RPMI8226 (cell line): ENCODE data around the gene MIPEP.

ENCODE experiments used
- DNase-seq: peaks from one replicate; pipeline ENCODE4 v3.0.0-alpha.2; 2015

MIPEP gene

GRCh38 chr13:23701636-23702035 lies 187.6 kb downstream of the MIPEP start:
- DNase-seq: no peak

- DNase-seq: no peak
Measured at GRCh38 chr13:23701186-23701585, 188.0 kb downstream of the MIPEP start.

DNA sequence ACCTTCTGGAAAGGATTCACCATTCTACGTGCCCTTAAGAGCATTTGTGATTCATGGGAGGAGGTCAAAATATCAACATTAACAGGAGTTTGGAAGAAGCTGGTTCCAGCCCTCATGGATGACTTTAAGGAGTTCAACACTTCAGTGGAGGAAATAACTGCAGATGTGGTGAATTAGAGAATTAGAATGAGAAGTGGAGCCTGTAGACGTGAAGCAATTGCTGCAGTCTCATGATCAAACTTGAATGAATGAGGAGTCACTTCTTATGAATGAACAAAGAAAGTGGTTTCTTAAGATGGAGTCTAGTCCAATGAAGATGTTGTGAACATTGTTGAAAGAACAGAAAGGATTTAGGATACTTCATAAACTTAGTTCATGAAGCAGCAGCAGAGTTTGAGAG lies 189.9 kb downstream of the MIPEP start:
- no peak for DNase-seq

DNA sequence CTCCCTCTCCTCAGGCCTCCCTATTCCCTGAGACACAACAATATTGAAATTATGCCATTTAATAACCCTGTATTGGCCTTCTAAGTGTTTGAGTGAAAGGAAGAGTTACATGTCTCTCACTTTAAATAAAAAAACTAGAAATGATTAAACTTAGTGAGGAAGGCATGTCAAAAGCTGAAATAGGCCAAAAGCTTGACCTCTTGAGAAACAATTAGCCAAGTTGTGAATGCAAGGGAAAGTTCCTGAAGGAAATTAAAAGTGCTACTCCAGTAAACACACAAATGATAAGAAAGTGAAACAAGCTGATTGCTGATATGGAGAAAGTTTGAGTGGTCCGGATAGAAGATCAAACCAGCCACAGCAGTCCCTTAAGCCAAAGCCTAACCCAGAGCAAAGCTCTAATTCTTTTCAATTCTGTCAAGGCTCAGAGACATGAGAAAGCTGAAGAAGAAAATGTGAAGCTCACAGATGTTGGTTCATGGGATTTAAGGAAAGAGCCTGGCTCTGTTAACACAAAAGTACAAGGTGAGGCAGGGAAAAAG lies 191.4 kb downstream of the MIPEP start:
- no peak for DNase-seq

DNA sequence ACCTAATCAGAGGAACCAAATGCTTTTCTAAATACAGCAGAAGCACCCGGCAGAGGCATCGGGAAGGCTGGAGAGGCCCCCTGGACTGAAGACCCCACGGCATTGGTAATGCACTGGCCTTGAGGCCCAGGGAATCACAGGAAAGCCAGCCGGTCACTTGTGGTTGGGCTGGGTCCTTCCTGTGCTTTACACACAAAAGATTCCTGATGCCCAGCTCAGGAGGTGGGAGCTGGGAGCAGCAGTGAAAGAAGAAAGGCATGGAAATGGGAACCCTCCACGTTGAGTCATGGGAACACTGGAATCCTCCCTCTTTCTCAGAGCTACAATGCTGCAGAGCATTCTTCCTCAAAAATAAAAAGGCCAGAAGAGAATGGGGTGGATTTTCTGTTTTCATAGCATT lies 192.6 kb downstream of the MIPEP start:
- no peak for DNase-seq

GRCh38 chr13:23695711-23696464 lies 193.3 kb downstream of the MIPEP start:
- DNase-seq: peak; percentile 14

DNA sequence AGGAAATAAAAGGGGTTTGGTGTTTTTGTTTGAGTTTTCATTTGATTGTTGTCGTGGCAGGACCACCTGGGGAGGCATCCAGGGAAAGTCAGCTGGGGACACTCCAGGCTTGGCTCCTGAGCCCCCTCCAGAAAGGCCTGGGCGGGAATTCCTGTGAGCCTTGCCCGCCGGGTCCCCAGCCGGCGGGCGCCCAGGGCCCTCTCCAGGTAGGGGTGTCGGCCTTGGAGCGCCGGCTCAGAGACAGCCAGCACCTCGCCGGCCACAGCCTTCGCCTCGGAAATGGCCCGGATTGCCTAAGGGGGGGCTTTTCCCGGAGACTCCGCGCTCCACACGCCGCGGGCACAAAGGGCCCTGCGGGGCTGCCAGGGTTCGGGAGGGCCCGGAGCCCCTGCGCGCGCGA lies 194.0 kb downstream of the MIPEP start:
- DNase-seq: no peak

GRCh38 chr13:23692816-23693215 lies 196.4 kb downstream of the MIPEP start:
- DNase-seq: no peak

DNA sequence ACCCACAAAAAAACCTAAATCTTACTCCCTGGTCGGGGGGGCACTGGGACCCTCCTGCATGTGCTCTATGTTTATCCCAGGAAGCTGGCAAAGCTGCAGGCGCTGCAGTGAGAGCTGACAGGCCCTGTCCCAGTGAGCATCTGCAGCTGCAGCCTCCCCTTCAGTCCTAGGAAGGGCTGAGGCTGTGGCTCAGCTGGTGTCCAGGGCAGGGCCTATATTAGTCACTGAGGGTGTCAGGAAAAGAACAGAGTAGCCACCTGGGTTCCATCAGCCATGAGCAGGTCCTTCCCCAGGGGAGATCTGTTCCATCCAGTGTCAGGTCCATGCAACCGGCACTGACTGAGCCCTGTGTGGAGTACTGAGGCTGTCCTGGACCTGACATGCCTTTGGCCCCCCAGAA lies 198.5 kb downstream of the MIPEP start:
- no peak for DNase-seq

DNA sequence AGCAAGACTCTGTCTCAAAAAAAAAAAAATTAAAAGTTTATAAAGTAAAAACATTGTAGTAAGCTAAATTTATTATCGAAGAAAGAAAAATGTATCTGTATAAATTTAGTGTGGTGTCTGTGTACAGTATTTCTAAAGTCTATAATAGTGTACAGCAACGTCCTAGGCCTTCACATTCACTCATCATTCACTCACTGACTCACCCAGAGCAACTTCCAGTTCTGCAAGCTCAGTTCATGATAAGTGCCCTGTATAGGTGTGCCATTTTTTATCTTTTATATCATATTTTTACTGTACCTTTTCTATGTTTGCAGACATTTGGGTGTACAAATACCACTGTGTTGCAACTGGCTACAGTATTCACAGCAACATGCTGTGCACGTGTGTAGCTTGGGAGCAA lies 200.9 kb downstream of the MIPEP start:
- DNase-seq: no peak

- no peak for DNase-seq
Measured at GRCh38 chr13:23687614-23688013, 201.6 kb downstream of the MIPEP start.

DNA sequence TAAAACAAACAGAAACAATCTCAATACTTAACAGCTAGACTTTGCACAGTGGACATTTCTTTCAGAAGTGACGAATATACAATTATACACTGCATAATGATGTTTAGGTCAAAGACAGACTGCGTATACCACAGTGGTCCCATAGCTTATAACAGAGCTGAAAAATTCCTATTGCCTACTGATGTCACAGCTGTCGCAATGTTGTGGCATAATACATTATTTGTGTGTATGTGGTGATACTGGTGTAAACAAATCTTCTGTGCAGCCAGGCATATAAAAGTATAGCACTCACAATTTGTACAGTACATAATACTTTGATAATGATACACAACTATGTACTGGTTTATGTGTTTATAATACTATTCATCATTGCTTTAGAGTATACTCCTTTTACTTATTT lies 202.3 kb downstream of the MIPEP start:
- DNase-seq: no peak

- no peak for DNase-seq
Measured at GRCh38 chr13:23685416-23685815, 203.8 kb downstream of the MIPEP start.

DNA sequence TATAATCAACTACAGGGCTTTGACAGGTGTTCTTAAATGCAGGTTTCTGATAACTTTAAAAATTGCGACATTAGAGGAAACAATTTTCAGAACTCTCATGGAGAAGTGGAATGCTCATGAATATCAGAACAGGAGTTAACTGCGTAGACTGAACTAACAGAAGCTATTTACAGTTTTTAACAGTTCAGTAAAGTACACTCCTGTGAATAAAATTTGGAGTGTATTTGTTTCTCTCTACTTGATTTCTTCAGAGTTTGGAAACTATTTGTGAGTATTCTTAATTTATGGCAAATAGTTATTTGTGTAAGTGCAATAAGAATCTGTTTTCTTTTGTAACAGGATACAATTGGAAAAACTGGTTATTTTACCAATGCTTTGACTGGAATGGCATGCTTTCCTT lies 204.6 kb downstream of the MIPEP start:
- DNase-seq: no peak

- no peak for DNase-seq
Measured at GRCh38 chr13:23683084-23683483, 206.1 kb downstream of the MIPEP start.

- no peak for DNase-seq
Measured at GRCh38 chr13:23680845-23681669, 208.1 kb downstream of the MIPEP start.
